ENCODE data around the gene CAMTA1. TPM values are rescaled to one million over a fixed set of nuclear protein-coding genes. Genes with fewer than 3 reads are reported as not detected.

Gene CAMTA1
- total RNA-seq, 1 experiment from 2014 or later, result 82.2 TPM

DNA sequence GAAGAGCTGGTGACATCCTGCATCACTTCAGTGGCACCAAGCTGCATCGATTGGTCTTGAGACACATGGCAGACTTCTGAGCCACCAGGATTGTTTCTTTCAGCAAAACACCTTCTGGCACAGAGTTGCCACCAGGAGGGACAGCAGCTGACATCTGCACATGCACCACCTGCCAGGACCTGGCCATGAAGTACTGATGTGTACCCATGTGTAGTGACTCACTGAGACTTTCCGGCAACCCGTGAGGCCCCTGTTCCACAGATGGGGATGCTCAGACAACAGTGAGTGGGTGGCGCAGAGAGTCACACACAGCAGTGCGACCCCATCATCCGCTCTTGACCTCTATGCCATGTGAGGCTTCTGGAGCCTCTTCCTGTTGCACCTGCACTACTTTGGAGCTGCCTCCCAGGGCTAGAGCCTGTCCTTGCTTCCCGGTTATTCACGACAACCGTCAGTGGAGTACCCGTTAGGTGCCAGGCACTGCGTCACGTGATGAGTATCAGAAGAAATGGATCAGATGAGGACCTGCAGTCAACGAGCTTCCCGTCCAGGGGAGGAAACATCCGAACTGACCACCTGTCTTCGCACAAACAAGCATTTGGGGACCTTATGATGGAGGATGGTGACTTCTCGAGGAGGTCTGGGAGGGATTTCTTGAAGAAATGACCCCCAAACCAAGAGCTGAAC is 905.4 kb downstream of the CAMTA1 start:
- DNase-seq (ENCODE audit: low read depth, low spot score) (no peak), ATAC-seq (no peak)
- TF ChIP-seq POLR2AphosphoS5 (IDR thresholded peaks at IDR 0.05; ENCODE audit: low read depth, low read length) (no peak), REST (IDR thresholded peaks at IDR 0.05; ENCODE audit: insufficient read depth in 1 of 2, low read depth in 2 of 2, low read length in 1 of 2) (no peak), SIN3A (IDR thresholded peaks at IDR 0.05; ENCODE audit: borderline replicate concordance, insufficient read depth, low read depth, low read length) (no peak), TCF7L2 (IDR thresholded peaks at IDR 0.05; ENCODE audit: low read depth, low read length) (no peak)
- TF ChIP-seq, protein P1, sequence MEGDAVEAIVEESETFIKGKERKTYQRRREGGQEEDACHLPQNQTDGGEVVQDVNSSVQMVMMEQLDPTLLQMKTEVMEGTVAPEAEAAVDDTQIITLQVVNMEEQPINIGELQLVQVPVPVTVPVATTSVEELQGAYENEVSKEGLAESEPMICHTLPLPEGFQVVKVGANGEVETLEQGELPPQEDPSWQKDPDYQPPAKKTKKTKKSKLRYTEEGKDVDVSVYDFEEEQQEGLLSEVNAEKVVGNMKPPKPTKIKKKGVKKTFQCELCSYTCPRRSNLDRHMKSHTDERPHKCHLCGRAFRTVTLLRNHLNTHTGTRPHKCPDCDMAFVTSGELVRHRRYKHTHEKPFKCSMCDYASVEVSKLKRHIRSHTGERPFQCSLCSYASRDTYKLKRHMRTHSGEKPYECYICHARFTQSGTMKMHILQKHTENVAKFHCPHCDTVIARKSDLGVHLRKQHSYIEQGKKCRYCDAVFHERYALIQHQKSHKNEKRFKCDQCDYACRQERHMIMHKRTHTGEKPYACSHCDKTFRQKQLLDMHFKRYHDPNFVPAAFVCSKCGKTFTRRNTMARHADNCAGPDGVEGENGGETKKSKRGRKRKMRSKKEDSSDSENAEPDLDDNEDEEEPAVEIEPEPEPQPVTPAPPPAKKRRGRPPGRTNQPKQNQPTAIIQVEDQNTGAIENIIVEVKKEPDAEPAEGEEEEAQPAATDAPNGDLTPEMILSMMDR (IDR thresholded peaks at IDR 0.05), result no peak
- ChIA-PET CTCF (no interaction called here), POLR2A (no interaction called here)
- Histone ChIP-seq H3K9me3 (ENCODE audit: control insufficient read depth, insufficient read depth, low read depth, low read length) (no peaks in the 10 kb centered on the region), H3K36me3 (ENCODE audit: control insufficient read depth, insufficient read depth, low read length) (no peaks in the 10 kb centered on the region), H3K4me1 (ENCODE audit: control insufficient read depth, insufficient read depth, low read length) (no peaks in the 10 kb centered on the region), H3K27ac (ENCODE audit: low read length) (no peak overlapping the region), H3K27me3 (ENCODE audit: control insufficient read depth, insufficient read depth, low read length) (no peaks in the 10 kb centered on the region), H3K4me3 (ENCODE audit: low read depth in 2 of 2, low read length in 2 of 2) (no peak overlapping the region)
- intact Hi-C loops (cut with micrococcal nuclease; ENCODE audit: unreplicated experiment), result no loop called here
- no TSS peak for BruUV-seq (replicated peaks)
- in situ Hi-C loops (cut with HindIII; ENCODE audit: low pct_unique_long_range_greater_than_20kb, low sequenced_read_pairs), result no loop called here

DNA sequence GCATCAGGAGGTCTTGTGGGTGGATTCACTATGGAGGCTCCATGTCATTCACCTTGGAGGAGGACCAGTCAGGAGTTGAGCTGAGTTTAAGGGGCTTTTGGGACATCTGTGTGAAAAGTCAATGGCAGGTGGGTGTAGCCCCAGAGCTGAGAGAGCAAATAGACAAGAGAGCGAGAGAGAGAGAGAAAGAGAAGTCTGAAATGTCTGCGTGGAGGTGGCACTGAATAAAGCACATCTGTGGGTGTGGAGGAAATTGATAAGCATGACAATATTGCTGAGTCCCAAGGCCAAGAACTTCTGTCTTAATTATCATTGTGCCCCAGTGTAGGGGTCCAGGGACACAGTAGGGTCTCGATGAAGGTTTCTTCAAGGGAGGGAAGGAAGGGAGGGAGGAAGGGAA is 906.3 kb downstream of the CAMTA1 start:
- Histone ChIP-seq H3K4me3 (ENCODE audit: low read depth in 2 of 2, low read length in 2 of 2) (no peak overlapping the region), H3K27ac (ENCODE audit: low read length) (no peak overlapping the region), H3K4me1 (ENCODE audit: control insufficient read depth, insufficient read depth, low read length) (no peaks in the 10 kb centered on the region), H3K36me3 (ENCODE audit: control insufficient read depth, insufficient read depth, low read length) (no peaks in the 10 kb centered on the region), H3K27me3 (ENCODE audit: control insufficient read depth, insufficient read depth, low read length) (no peaks in the 10 kb centered on the region), H3K9me3 (ENCODE audit: control insufficient read depth, insufficient read depth, low read depth, low read length) (no peaks in the 10 kb centered on the region)
- intact Hi-C loops (cut with micrococcal nuclease; ENCODE audit: unreplicated experiment) (no loop called here), in situ Hi-C loops (cut with HindIII; ENCODE audit: low pct_unique_long_range_greater_than_20kb, low sequenced_read_pairs) (no loop called here)
- ATAC-seq (no peak), DNase-seq (ENCODE audit: low read depth, low spot score) (no peak)
- BruUV-seq (replicated peaks), result no TSS peak
- ChIA-PET CTCF (no interaction called here), POLR2A (no interaction called here)
- TF ChIP-seq REST (IDR thresholded peaks at IDR 0.05; ENCODE audit: insufficient read depth in 1 of 2, low read depth in 2 of 2, low read length in 1 of 2), result no peak
- no peak for TF ChIP-seq POLR2AphosphoS5 (IDR thresholded peaks at IDR 0.05; ENCODE audit: low read depth, low read length)
